ENCODE data around the gene RAPGEF1.
"Not testable (repeated sequence)": the region's sequence is repeated elsewhere in the genome, so short reads cannot be mapped to it uniquely, and the experiment has no call there.

Gene RAPGEF1

DNA sequence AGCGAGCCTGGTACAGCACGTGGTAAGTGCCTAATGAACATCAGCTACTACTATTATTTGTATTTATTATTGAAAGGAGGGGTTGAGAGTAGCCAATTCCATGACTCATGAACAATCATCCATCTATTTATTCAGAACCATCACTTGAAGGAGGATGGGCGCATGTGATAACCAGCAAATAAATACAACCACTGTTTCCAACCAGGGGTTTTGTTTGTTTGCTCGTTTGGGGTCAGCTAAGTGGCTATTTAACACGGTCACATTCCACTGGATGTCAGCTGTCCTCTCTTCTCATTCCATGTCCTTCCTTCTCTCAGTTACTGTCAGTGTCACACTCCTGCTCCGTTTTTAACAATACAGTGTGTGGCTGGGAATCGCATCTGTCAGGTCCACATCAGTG, 8.6 kb downstream of the RAPGEF1 start:
- DNase-seq (ENCODE audit: low read depth): no peak

DNA sequence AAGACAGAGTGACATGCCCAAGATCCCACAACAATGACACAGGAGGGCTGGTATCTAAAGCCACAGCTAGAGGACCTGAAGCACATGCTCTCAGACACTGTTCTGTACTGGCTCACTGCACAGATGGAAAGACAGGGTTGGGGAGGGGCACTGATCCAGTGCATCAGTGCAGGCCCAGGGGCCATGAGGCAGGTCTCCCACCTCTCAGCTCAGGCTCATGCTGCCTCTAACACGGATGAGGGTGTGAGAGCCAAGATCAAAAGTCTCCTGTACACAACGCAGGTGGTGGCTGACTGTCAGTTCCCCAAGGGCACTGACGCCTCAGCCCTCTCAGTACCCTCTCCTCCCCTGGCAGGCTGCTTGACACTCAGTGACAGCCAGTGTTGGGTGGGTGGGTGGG, 10.9 kb downstream of the RAPGEF1 start:
- no peak for DNase-seq (ENCODE audit: low read depth)

DNA sequence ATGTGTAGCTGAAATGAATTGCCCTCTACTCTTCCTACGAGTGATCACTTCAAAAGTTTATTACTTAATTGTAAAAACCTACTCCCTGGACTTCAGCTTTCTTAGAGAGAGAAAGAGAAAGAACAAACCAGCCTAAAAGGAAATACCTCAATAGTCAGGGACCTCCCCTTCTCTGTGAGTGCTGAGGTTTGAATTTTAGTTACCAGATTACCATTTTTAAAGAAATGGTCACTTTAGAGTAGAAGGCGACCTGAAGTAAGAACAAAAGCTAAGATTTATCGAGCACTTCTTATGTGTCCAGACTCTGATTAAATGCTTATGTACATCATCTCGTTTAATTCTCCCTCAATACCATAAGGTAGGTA, 11.3 kb downstream of the RAPGEF1 start:
- DNase-seq (ENCODE audit: low read depth): no peak

DNA sequence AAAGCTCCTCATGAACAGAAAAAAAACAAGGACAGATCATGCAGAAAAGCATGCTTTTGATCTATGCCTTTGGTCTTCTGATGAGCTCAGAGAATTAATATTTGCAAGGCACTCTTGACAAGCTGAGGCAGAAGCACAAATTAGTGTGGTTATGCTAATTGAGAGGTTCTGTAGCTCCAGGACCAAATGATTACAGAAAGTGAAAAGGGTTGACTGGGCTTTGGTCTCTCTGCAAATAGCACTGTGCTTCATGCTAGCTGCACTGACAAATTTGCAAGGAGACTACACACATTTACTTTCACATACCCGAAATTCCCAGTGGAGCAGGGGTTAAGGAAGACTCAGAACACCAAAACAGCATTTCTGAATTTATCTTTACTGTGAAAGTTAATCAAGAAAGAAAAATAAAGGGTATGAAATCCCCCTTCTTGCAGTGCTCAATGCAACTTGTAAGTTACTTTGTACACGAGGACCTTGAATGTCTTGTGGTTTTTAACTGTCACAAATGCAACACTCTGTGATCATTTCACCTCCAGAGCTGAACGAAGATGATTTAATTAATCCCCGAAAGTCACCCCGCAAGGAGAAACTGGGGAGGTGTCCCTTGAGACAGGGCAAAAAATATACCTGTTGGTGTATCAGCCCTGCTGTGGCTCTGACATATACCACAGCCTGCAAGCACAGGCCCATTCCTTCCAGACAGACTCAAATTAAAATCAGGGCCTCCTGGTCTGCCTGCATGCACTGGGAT, 11.9 kb downstream of the RAPGEF1 start:
- no peak for DNase-seq (ENCODE audit: low read depth)

DNA sequence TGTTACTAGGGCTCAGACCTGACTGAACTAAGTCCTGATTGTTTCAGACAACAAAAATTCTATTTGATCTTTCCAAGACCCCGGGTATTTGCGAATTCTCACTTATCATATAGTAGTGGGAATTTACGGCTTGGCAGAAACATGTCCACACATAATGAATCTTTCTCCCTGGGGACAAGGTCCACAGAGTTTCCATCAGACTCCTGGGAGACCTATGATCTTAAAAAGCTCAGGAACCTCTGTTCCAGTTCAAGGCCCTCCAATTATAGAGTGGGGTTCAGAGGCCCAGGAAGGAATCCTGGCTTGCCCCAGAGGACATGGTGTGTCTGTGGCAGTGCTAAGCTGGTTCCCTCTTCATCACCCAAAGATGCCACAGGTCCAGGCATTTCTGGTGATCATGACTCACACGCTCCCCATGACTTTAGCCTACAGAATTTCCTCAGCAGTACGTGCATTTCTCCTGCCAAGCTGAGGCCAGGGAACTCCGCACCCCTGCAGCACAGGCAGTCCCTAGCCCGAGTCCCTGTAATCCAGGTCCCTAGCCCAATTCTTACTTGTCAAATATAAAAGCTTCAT, 12.6 kb downstream of the RAPGEF1 start:
- no peak for DNase-seq (ENCODE audit: low read depth)

DNA sequence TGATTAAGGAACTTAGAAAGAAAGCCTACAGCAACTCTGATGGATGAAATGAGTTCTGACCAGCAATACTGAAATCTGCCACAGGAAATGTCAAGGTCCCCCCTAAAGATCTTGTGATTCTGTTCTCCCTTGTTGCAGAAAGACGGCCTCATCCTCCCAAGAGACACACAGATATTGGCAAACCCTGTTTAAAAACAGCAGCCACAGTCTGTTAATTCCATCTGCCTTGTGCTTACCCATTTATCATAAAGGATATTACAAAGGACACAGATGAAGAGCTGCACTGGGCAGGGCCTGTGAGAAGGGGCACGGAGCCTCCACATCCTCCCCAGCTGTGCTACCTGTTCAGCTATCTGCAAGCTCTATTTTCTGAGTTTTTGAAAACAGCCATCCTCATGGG, 15.2 kb downstream of the RAPGEF1 start:
- no peak for DNase-seq (ENCODE audit: low read depth)

DNA sequence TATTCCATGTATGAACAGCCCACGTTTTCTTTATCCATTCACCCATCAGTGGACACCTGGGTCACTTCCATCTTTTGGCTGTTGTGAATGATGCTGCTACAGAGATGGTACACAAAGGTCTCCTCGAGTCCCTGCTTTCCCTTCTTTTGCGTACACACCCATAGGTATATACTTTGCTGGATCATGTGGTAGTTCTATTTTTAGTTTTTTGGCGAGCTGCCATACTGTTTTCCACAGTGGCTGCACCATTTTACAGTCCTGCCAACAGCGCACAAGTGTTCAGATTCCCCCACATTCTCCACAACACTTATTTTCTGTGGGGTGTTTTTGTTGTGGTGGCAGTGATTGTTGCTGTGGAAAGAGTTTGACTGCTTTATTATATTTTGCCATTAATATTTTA, 16.2 kb downstream of the RAPGEF1 start:
- no peak for DNase-seq (ENCODE audit: low read depth)

DNA sequence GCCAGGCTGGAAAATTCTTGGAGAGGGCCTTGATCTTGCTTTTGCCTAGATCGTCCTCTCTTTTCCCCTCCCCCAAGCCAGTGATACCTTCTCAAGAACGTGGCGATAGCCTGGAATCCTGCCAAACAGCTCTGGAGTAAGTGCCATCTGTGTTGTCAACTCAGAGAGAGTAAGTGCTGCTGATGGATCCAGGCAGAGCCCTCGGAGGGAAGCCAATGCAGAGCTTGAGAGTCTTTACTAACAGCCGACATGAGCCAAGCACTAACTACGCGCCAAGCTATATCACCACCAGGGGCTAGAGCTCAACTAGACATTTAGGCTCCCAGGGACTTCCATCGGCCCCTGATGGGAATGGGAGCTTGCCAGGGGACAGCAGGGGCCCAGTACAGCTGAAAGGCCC, 17.6 kb downstream of the RAPGEF1 start:
- DNase-seq (ENCODE audit: low read depth): no peak

DNA sequence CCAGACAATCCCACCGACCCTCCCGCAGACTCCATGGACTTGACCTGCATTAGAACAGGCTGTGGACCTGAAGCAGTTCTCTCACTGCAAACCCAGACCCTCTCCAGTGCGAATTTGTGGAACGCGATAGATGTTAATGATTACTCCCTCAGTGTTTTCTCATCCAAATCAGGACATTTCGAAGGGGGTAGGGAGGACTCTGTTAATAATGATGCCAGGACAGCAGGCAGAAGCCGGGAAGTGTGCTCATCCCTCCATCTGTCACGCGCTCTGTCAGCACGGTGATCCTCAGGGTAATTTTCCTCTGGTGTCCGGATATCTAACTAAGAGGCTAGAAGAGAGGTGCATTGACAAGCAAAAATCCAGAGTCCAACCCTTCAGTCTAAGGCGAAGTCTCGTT, 18.8 kb downstream of the RAPGEF1 start:
- no peak for DNase-seq (ENCODE audit: low read depth)

DNA sequence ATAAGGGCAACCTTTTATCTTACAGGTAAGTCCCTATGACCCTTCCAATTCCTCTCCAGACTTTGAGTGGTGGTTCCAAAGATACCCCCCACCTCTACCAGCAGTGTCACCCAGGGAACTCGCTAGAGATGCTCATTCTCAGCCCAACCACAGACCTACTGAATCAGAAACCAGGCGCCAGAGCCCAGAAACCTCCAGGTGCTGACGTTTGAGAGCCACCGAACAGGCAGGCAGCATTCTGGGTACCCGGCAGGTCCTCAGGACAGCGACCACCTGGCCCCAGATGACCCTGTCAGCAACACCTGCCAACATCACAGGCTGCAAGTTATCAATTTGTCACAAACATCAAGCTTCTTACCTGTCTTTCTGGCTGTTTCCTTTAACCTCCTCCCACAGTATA, 19.5 kb downstream of the RAPGEF1 start:
- no peak for DNase-seq (ENCODE audit: low read depth)

DNA sequence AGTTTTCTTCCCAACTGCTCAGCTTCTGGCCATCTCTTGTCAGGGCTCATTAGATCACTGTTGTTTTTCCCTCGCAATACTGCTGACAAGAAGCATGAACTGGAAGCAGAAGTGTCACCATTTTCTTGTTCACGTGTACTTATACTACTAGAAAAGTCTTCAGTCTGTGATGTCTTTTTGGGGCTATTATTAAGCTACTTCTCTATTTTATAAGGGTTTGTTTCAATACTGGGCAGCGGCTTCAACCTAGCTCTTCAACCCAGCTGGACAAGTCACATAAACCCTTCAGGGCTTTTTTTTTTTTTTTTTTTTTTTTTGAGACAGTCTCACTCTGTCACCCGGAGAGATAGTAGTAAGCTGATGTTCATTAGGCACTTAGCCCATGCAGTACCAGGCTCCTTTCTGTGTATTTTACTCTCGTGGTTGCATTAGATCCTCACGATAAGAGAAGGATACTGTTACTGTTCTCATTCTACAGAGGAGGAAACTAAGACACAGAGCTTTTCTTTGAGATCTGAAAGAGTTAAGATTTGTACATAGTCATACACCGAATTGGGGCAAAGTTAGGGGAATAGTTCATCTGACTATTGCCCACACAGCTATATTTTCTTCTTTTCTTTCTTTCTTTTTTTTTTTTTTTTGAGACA, 20.5 kb downstream of the RAPGEF1 start:
- DNase-seq (ENCODE audit: low read depth): no peak

DNA sequence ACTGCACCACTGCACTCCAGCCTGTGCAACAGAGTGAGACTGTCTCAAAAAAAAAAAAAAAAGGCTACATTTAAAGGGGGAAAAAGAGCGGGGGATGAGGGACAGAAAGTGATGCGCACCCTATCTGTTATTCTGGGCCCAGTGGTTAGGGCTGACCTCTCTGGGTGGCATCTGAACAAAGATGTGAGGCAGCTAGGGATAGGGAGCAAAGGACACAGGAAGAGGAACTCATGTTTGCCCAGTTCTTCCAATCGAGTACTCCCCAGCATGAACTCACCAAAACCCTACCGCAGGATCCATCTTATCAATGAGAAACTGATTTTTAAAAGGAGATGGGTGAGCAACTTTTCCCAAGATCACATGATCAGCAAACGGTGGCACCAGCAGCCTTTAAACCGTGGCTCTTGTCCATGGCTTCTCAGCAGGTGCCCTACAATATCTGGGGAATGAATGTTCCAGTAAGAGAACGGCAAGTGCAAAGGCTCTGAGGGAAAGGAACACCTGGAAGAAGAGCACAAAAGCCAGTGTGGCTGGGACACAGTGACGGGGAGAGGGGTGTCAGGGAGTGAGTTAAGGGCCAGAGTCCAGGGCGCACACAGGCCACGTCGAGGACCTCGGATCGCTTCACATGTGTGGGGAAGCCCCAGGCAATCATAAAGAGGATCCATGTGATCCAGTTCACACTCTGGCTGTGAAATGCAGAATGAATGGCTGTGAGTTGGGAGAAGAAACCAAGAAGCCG, 22.0 kb downstream of the RAPGEF1 start:
- no peak for DNase-seq (ENCODE audit: low read depth)

DNA sequence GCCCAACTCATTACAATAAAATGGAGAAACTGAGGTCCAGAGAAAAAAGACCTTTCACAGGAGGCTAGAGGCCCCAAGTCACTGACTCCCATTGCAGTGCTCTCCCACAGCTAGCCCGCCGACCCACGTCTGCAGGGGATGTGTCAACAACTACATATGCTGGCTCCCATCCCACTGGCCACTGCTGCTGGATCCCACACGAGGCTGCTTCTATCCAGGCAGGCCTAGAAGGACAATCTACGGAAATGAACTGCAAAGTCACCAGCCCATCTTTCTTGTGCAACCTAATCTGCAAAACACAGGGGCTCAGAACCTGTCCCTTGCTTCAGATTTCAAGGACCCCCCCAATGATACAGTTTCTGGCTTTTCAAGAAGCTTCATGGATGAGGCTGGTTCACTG, 24.0 kb downstream of the RAPGEF1 start:
- no peak for DNase-seq (ENCODE audit: low read depth)

DNA sequence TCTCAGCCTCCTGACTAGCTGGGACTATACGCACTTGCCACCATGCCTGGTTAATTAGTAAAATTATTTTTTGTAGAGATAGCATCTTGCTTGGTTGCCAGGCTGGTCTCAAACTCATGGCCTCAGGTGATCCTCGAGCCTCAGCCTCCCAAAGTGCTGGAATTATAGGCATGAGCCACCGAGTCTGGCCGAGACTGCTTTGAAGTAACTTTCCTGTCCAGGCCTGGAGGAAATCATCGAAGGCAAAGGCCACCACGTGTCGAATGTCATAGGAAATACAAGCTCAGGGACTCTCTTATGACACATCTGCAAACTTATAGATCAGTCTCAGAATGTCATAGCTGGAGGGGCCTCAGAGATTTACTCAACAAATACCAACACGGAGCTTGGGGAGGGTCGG, 25.1 kb downstream of the RAPGEF1 start:
- no peak for DNase-seq (ENCODE audit: low read depth)

DNA sequence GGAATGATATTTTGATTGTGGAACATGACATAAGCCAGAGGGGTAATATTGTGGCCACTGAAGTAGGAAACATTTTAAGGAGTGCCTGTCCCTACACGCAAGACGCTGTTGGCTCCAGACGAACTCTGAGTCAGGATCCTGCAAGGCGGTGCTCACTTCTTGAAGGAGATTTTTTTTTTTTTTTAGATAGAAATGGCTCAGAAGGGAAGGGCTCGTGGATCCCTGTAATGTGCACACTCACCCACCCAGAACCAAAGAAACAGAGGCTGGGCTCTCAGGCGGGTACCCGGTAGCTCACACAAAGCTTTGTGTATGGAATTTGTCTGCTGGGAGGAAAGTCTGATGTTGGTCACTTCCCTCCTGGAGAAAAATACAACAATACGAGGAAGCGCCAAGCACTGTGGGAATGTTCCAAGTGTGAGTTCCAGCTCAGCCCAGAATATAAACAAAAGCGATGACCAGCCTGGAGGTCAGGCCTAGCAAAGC, 25.7 kb downstream of the RAPGEF1 start:
- no peak for DNase-seq (ENCODE audit: low read depth)

DNA sequence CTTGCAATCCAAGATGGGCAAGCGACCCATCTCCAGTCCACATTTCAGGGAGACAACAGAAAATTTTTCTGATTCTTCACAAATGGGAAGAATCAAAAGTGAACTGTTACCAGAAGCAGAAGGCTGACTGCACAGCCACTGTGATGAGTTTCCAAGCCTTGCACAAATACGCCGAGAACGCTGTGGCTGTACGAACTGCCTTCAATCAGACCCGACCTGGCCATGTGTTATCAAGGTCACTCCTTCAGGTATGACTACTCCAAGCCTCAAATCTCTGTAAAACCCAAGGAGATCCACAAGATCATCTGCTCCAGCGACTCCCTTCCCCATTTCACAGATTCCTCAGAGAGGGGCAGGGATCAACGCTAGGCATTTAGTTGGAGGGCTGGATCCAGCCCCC, 26.9 kb downstream of the RAPGEF1 start:
- no peak for DNase-seq (ENCODE audit: low read depth)

DNA sequence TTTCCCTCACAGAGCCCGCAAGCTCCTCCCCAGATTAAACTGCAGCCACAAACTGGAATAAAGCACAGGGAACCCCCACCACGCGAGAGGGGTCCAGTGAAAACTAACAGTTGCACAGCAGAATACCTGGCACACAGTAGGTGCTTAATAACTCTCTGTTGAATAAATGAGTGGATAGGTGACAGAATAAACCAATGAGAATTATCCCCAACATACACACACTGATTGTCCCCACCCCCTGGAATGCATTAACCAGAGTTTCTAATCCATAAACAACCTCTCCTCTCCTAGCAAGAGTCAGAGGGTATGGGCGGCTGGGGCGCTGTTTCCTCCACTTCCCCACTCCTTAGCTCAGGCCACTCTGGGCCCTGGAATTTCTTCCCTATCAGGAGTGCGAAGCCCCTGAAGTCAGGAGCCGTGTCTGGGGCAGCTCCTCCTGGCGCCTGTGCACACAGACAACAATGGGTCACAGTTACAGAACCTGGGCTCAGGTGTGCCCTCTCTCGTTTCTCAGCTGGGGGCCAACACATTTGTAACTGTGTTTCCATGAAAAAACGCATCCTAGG, 27.6 kb downstream of the RAPGEF1 start:
- no peak for DNase-seq (ENCODE audit: low read depth)

DNA sequence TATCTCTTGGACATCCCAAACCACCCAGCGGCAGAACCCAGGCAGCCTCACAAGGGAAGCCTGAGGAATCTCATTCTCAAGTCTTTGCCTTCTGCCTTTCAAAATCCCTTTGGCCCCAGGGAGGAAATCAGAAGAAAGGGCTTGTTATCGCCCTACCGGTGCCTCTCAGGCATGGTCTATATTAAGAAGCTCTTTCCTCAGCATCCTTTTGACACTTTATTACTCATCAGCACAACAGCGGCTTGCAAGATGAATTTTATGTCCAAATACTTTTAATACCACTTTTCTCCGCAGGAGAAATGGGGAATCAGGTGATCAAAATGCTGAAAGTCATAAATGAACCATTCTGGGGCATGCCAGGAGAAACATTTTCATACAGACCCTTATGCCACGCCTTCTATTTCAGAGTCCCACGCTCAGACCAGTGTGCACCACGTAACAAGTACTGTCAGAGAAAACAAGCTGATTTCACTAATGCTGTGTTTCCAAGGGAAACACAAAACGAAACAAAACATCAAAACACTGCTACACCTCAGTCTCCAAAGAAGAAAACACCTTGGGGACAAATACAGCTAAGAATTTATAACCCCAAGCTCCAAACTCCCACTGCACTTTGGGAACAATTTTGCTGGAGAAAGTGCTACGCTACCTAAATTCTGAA, 30.0 kb downstream of the RAPGEF1 start:
- DNase-seq (ENCODE audit: low read depth): no peak

DNA sequence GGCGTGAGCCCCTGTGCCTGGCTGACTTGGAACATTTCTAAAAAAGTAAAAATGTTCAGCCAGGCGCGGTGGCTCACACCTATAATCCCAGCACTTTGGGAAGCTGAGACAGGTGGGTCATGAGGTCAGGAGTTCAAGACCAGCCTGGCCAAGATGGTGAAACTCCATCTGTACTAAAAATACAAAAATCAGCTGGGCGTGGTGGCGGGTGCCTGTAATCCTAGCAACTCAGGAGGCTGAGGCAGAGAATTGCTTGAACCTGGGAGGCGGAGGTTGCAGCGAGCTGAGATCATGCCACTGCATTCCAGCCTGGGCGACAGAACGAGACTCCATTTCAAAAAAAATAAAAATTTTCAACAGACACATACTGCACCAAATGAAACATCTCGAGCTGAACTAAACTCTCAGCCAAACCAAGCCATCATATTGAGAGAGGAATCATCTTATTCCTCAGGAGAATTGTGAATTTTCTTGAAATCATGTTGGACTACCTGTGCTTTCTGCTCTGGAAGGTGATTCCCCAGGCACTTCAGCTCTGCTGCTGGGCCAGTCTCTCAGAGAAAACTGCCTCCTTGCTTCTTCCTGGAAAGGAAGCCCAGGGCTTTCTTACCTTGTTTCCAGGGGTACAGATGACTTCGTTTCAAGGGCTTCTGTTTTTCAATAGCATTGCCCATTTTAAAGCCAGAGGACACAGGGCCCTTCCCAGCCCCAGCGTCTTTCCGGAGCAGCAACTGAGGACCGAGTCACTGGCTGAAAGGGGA, 30.7 kb downstream of the RAPGEF1 start:
- not testable (repeated sequence) for DNase-seq (ENCODE audit: low read depth)

DNA sequence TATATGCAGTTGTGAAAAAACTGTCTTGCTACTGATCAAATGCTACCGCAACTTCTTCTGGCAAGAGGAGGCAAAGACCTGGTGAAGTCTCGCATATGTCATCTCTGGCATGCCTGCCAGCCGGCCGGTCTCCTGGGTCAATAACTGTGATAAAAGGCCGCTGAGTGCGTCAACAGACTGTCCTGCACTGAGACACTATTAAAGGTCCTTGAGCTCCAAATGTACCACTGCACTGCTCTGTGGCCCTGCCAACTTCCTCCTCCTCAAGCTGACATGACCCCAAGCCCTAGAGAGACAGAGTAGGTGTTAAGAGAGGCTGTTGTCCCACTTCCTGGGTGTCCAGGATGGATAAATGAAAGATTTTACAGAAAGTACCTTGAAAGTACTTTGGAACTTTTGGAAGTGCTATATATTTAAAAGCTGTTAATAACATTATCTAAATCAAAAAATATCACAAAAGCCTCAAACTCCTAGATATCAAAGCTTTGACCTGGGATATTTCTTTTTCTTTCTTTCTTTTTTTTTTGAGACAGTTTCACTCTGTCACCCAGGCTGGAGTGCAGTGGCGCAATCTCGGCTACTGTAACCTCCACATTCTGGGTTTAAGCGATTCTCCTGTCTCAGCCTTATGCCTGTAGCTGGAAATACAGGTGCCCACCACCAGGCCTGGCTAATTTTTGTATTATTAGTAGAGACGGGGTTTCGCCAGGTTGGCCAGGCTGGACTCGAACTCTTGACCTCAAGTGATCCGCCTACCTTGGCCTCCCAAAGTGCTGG, 31.5 kb downstream of the RAPGEF1 start:
- DNase-seq (ENCODE audit: low read depth): no peak

Data from stimulated activated CD8-positive, alpha-beta memory T cell treated with anti-CD3 and anti-CD28 coated beads, Interleukin-7, amount 100 ng/mL, for 24 hours (primary cell).